Measurements from ENCODE around the gene ZBED1.

DNA sequence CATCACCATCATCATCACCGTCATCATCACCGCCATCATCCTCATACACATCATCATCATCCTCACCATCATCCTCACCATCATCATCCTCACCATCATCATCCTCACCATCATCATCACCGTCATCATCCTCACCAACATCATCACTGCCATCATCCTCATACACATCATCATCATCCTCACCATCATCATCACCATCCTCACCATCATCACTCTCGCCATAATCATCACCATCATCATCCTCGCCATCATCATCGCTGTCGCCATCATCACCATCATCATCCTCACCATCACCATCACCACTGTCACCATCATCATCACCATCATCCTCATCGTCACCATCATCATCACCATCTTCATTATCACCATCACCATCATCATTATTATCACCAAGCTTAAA lies 19.8 kb upstream of the ZBED1 start:
- TF ChIP-seq CTCF (IDR thresholded peaks at IDR 0.05; ENCODE audit: low read length), result no peak
- TF ChIP-seq EZH2 (IDR thresholded peaks at IDR 0.05; ENCODE audit: borderline replicate concordance, low read length), result no peak

Data from OCI-LY1 (cell line).